Activated T-cell treated with anti-CD3 and anti-CD28 coated beads for 24 hours (primary cell): Measurements from ENCODE around the gene PTPN22.

Experiments used
- DNase-seq: peaks from one replicate; pipeline ENCODE4 v3.0.0-alpha.2; 2020; ENCODE audit warnings: low read depth

The PTPN22 gene

GRCh38 chr1:113871597-113872113 lies at the start of gene PTPN22:
Gene PTPN22 (minus strand): TSS chr1:113871712.
- peak; percentile 69 for DNase-seq

- no peak for DNase-seq
These were observed 46.7 kb upstream of the PTPN22 start for GRCh38 chr1:113918243-113918642.

- DNase-seq: no peak
These were observed 46.0 kb upstream of the PTPN22 start for GRCh38 chr1:113917400-113918082.

- DNase-seq: no peak
These were observed 45.5 kb upstream of the PTPN22 start for GRCh38 chr1:113916974-113917373.

DNA sequence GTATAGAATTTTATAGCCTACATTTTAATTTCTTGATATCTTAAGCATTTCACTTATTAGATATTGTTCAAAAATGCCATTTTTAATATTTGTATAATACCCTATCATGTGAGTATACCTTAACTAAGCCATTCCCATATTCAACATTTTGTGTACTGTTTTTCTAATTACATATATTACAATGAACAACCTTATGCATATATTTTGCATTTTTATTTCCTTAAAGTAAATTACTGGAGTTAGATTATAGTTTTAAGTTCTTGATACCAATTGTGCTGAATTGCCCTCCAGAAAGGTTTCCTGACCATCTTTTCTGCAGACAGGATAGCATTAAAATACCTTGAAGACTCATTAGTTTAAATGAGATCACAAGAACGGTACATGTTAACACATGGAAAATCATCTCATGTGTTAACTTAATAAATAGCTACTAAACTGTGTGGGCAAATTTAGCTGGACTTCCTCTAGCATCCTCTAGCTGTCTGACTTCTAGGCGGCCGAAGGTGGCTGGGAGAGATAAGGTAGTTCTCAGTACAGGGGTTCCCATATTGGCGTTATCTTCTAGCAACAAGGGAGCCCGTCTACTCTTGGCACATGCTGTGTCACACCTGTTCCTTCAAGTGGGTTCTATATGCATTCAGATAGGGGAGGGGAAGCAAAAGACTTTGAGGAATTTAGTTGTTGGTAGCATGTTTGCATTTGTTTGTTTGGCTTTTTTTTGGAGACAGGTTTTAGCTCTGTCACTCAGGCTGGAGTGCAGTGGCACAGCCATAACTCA lies 42.6 kb upstream of the PTPN22 start:
- DNase-seq: no peak

GRCh38 chr1:113913312-113913668 lies 41.8 kb upstream of the PTPN22 start:
- DNase-seq: no peak

GRCh38 chr1:113912594-113913311 lies 41.2 kb upstream of the PTPN22 start:
- no peak for DNase-seq

DNA sequence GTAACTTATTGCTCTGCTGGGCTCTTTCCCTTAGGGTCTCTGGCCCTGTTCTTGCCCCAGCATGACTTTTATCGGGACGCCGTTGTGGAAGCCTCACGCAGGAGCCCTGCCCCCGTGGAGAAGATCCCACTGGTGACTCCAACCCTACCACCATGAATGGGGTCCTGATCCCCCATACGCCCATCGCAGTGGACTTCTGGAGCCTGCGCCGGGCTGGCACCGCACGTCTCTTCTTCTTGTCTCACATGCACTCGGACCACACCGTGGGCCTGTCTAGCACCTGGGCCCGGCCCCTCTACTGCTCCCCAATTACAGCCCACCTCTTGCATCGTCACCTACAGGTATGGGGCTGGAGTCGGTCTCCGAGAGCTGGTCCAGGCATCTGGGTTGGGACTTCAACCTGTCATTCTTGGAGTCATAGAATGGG lies 33.9 kb upstream of the PTPN22 start:
- DNase-seq: peak; percentile 20

DNA sequence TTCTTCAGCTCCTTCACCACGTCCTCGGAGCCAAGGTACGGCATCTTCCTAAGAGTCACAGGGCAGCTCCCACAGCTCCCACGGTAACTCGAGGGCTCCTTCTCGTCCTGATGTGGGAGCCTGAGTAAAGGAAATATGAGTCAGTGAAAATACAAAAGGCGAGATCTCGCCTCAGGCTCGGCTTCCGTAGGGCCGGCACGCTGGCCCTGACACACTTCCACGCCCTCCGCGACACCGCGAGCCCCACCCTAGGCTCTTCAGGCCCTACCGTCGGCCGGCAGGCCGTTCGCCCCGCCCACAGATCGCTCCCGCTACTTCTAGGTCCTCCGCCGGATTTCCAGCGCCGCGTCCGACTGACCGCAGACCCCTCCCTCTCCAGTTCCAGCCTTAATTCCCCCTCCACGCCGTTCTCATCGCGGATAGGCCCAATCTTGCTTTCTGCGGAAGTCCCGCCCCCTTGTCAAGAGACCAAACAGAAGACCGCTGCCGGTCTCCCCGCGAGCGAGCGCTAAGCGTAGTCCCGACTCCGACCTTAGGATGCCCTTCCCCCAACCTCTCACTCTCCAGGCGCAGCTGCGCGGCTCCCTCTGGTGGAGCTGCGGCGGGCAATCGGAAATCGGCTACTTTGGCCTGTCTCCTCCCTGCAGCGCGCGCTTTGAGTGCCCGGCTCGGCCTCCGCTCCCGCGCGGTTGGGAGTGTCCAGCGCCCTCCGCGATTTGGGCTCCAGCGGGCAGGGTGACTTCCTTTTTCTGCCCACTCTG lies 33.3 kb upstream of the PTPN22 start, which contains the start of the genes AP4B1 and DCLRE1B:
TSS of gene AP4B1 (minus strand) at position 126 of the 761 bp plus-strand sequence. CDS start at position 44, 82 bp downstream.
TSS of gene DCLRE1B (plus strand) at position 653 of the 761 bp plus-strand sequence. CDS start 261 bp downstream, outside the sequence.
- peak; percentile 96 for DNase-seq

- no peak for DNase-seq
These were observed 32.8 kb upstream of the PTPN22 start for GRCh38 chr1:113904293-113904673.

DNA sequence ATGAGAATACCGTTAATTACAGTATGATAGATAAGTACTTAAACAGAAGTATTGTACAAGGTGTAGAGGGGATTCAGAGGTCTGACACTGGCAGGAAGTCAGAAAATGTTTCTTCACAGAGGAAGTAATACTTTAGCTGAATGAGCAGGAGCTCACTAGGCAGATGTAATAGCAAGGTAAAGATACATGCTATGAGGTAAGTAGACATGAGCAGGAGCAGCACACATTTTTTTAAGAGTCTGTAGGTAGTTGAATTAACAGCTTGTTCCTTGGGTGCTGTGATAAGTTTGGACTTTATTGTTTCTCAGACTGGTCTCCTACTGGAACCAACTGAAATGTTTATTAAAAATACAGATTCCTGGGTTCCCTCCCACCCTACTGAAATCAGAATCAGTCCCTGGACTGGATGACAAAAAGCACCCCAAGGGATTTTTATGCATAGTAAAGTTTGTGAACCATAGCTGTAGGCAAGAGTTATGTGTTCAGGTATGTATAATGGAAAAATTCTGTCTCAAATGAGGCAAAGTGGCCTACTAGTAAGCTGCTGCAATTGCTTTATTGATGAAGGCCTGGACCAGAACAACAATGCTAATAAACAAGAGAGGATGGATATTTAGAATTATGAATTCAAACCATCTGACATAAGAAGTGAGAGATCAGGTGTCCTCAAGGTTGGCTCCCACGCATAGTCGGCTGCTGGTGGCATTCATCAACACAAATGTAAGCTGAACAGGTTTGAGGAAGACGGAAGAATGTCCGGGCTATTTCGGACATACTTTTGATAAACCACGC lies 32.2 kb upstream of the PTPN22 start:
- DNase-seq: peak; percentile 6

- DNase-seq: no peak
These were observed 29.7 kb upstream of the PTPN22 start for GRCh38 chr1:113901191-113901590.

GRCh38 chr1:113899111-113899510 lies 27.6 kb upstream of the PTPN22 start:
- no peak for DNase-seq

- no peak for DNase-seq
These were observed 26.8 kb upstream of the PTPN22 start for GRCh38 chr1:113898241-113898814.

- no peak for DNase-seq
These were observed 24.4 kb upstream of the PTPN22 start for GRCh38 chr1:113895961-113896360.

- DNase-seq: no peak
These were observed 23.6 kb upstream of the PTPN22 start for GRCh38 chr1:113895098-113895497.

DNA sequence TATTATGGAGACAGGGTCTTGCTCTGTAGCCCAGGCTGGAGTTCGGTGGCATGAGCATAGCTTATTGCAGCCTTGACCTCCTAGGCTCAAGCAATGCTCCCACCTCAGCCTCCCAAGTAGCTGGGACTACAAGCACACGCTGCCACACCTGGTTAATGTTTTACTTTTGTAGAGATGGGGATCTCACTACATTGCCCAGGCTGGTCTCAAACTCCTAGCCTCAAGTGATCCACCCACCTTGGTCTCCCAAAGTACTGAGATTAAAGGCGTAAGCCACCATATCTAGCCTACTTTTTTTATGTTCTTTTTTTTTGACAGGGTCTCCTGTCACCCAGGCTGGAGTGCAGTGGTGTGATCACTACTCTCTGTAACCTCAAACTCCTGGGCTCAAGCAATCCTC lies 21.8 kb upstream of the PTPN22 start:
- no peak for DNase-seq

- DNase-seq: no peak
These were observed 20.2 kb upstream of the PTPN22 start for GRCh38 chr1:113891631-113892220.

DNA sequence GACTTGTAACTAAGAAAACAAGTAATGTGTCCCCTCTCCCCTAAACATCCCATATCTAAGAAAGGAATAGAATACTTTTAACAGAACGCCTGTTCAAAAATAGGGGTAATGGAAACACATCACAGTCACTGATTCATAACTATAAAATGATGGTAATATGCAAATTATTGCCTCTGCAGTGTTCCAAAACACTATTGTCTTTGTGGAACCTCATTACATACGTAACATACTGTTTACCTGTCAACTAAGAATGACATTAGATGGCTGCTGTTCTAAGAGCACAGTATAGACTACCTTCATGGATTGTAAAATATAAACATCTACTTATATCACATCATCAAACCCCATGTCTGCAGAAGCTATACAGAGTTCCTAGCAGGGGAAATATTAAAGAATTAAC lies 19.3 kb upstream of the PTPN22 start:
- no peak for DNase-seq
